ENCODE results near the gene FNTB.

Gene FNTB

GRCh38 chr14:64979336-64980074 lies 7.2 kb upstream of the FNTB start:
- no peak for DNase-seq (ENCODE audit: low spot score)

- peak; percentile 86 for DNase-seq (ENCODE audit: low spot score)
Measured at GRCh38 chr14:64983439-64984310, 3.0 kb upstream of the FNTB start.

- no peak for DNase-seq (ENCODE audit: low spot score)
Measured at GRCh38 chr14:64987438-64987767, 708 bp downstream of the FNTB start.

- DNase-seq (ENCODE audit: low spot score): no peak
Measured at GRCh38 chr14:64990296-64990695, 3.6 kb downstream of the FNTB start.

- DNase-seq (ENCODE audit: low spot score): no peak
Measured at GRCh38 chr14:64990939-64991338, 4.2 kb downstream of the FNTB start.

- no peak for DNase-seq (ENCODE audit: low spot score)
Measured at GRCh38 chr14:64992328-64992885, 5.7 kb downstream of the FNTB start.

- no peak for DNase-seq (ENCODE audit: low spot score)
Measured at GRCh38 chr14:64993266-64993930, 6.7 kb downstream of the FNTB start.

GRCh38 chr14:64994540-64994939 lies 7.8 kb downstream of the FNTB start:
- no peak for DNase-seq (ENCODE audit: low spot score)

GRCh38 chr14:64995291-64995690 lies 8.6 kb downstream of the FNTB start:
- DNase-seq (ENCODE audit: low spot score): no peak

- DNase-seq (ENCODE audit: low spot score): no peak
Measured at GRCh38 chr14:64997108-64997794, 10.6 kb downstream of the FNTB start.

GRCh38 chr14:64998455-64998931 lies 11.8 kb downstream of the FNTB start:
- no peak for DNase-seq (ENCODE audit: low spot score)

- no peak for DNase-seq (ENCODE audit: low spot score)
Measured at GRCh38 chr14:65000898-65001591, 14.3 kb downstream of the FNTB start.

- no peak for DNase-seq (ENCODE audit: low spot score)
Measured at GRCh38 chr14:65001723-65002122, 15.0 kb downstream of the FNTB start.

GRCh38 chr14:65002586-65003210 lies 16.0 kb downstream of the FNTB start:
- DNase-seq (ENCODE audit: low spot score): no peak

- DNase-seq (ENCODE audit: low spot score): no peak
Measured at GRCh38 chr14:65003394-65003793, 16.7 kb downstream of the FNTB start.

GRCh38 chr14:65006261-65006721 lies 19.6 kb downstream of the FNTB start:
- DNase-seq (ENCODE audit: low spot score): no peak

GRCh38 chr14:65007202-65007601 lies 20.5 kb downstream of the FNTB start:
- no peak for DNase-seq (ENCODE audit: low spot score)

GRCh38 chr14:65010211-65010931 lies 23.7 kb downstream of the FNTB start:
- DNase-seq (ENCODE audit: low spot score): no peak

- no peak for DNase-seq (ENCODE audit: low spot score)
Measured at GRCh38 chr14:65011538-65011937, 24.8 kb downstream of the FNTB start.

GRCh38 chr14:65012353-65012752 lies 25.7 kb downstream of the FNTB start:
- DNase-seq (ENCODE audit: low spot score): no peak

Data from cerebellar cortex (tissue), 1 donor.